ENCODE measurements around the gene MRPL22.

- TF ChIP-seq CTCF (IDR thresholded peaks at IDR 0.05 in 8 of 11, conservative IDR thresholded peaks at IDR 0.05 in 3 of 11) (no peak), POLR2AphosphoS5 (IDR thresholded peaks at IDR 0.05) (no peak), POLR2A (IDR thresholded peaks at IDR 0.05) (no peak)
Measured at GRCh38 chr5:154949781-154950180, 8.9 kb downstream of the MRPL22 start.
